Hepatocyte (in vitro differentiated cells): ENCODE results near the gene CHN1.

Source experiments
- EZH2 ChIP-seq: fragments of 200-600 bp; sonication (generic); IDR thresholded peaks from 2 replicates; pipeline ENCODE4 v1.6.1; 2016; ENCODE audit warnings: antibody characterized with exemption, mild to moderate bottlenecking, borderline replicate concordance
- EZH2phosphoT487 ChIP-seq: fragments of 200-600 bp; sonication (generic); IDR thresholded peaks from one replicate; pipeline ENCODE4 v1.6.1; 2018; ENCODE audit warnings: antibody characterized with exemption, mild to moderate bottlenecking, low read depth, moderate library complexity; ENCODE audit not compliant: unreplicated experiment, severe bottlenecking
- TF ChIP-seq, protein P1 (sequence below): fragments of 200-600 bp; sonication (generic); IDR thresholded peaks from 2 replicates; pipeline ENCODE4 v1.5.1; 2016; ENCODE audit warnings: antibody characterized with exemption, mild to moderate bottlenecking; ENCODE audit not compliant: poor library complexity

DNA sequence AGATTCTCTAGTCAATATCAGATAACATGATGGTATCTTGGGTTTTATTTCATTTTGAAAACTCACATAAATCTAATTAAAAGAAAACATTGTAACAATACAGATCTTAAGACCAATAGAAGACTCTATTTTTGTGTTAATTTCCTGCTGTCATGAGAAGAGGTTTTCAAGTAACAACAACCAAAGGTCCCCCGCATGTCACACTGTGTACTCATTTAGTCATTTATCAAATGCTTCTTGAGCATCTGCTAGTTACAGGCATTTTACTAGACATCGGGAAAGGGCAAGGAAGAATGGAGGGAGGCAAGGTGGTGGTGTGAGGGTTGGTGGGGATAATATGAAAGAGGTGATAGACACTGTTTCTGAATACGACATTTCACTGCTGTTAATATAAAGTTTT is 163.2 kb downstream of the CHN1 start:
- TF ChIP-seq, protein P1, sequence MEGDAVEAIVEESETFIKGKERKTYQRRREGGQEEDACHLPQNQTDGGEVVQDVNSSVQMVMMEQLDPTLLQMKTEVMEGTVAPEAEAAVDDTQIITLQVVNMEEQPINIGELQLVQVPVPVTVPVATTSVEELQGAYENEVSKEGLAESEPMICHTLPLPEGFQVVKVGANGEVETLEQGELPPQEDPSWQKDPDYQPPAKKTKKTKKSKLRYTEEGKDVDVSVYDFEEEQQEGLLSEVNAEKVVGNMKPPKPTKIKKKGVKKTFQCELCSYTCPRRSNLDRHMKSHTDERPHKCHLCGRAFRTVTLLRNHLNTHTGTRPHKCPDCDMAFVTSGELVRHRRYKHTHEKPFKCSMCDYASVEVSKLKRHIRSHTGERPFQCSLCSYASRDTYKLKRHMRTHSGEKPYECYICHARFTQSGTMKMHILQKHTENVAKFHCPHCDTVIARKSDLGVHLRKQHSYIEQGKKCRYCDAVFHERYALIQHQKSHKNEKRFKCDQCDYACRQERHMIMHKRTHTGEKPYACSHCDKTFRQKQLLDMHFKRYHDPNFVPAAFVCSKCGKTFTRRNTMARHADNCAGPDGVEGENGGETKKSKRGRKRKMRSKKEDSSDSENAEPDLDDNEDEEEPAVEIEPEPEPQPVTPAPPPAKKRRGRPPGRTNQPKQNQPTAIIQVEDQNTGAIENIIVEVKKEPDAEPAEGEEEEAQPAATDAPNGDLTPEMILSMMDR, result no peak
- TF ChIP-seq EZH2 (no peak), EZH2phosphoT487 (no peak)
